CD4-positive, alpha-beta memory T cell (primary cell): ENCODE results near the gene CD200R1L. TPM values are rescaled to one million over a fixed set of nuclear protein-coding genes. Genes with fewer than 3 reads are reported as not detected.

Experiments used
- CTCF ChIA-PET: fragments of 350-600 bp; sonication (Branson Sonifier 250); formaldehyde crosslinking; loops from one replicate; lab custom pipeline; 2021; ENCODE audit warnings: inconsistent platforms; ENCODE audit not compliant: partially characterized antibody; lab: Charles Lee
- POLR2A ChIA-PET: fragments of 350-600 bp; sonication (Branson Sonifier 250); formaldehyde crosslinking; loops from one replicate; lab custom pipeline; 2021; ENCODE audit not compliant: partially characterized antibody; lab: Charles Lee
- DNase-seq, 5 donors: peaks; one replicate each; pipeline versions ENCODE4 v3.0.0 to v3.0.0-alpha.2; 2020 to 2022; ENCODE audit warnings: mixed read lengths in 1 of 5
- H3K27ac ChIP-seq: one replicate; pipeline ENCODE4 v1.7.0; 2013; ENCODE audit warnings: low read depth, low read length
- H3K27me3 ChIP-seq: 2 replicates; pipeline ENCODE4 v1.7.0; 2013; ENCODE audit warnings: mild to moderate bottlenecking, low read length, moderate library complexity; ENCODE audit not compliant: insufficient read depth
- H3K36me3 ChIP-seq: 2 replicates; pipeline ENCODE4 v1.7.0; 2013; ENCODE audit warnings: mild to moderate bottlenecking, low read length, moderate library complexity; ENCODE audit not compliant: insufficient read depth
- H3K4me1 ChIP-seq: 2 replicates; pipeline ENCODE4 v1.7.0; 2013; ENCODE audit warnings: mild to moderate bottlenecking, low read length, moderate library complexity; ENCODE audit not compliant: insufficient read depth
- H3K4me3 ChIP-seq, 2 donors: one replicate each; pipeline ENCODE4 v1.7.0; 2013; ENCODE audit warnings: low read length in 2 of 2, mild to moderate bottlenecking in 1 of 2
- H3K9me3 ChIP-seq, 2 donors: one replicate each; pipeline ENCODE4 v1.7.0; 2013; ENCODE audit warnings: low read length in 2 of 2, control low read depth in 1 of 2; ENCODE audit not compliant: control insufficient read depth in 1 of 2
- H3K27ac Mint-ChIP-seq, 7 donors: one replicate each; pipeline ENCODE4 v1.8.0; 2020 to 2021; ENCODE audit warnings: mixed read lengths in 7 of 7, mild to moderate bottlenecking in 6 of 7, inconsistent platforms in 3 of 7, moderate library complexity in 3 of 7
- H3K27me3 Mint-ChIP-seq, 2 donors: one replicate each; pipeline ENCODE4 v1.8.0; 2020 to 2021; ENCODE audit warnings: mixed read lengths in 2 of 2
- H3K36me3 Mint-ChIP-seq, 2 donors: one replicate each; pipeline ENCODE4 v1.8.0; 2020 to 2021; ENCODE audit warnings: mixed read lengths in 2 of 2, inconsistent platforms in 1 of 2, mild to moderate bottlenecking in 1 of 2
- H3K4me1 Mint-ChIP-seq, 4 donors: one replicate each; pipeline ENCODE4 v1.8.0; 2020 to 2021; ENCODE audit warnings: mixed read lengths in 4 of 4, mild to moderate bottlenecking in 1 of 4
- H3K4me3 Mint-ChIP-seq, 8 donors: one replicate each; pipeline ENCODE4 v1.8.0; 2020 to 2021; ENCODE audit warnings: mixed read lengths in 8 of 8, mild to moderate bottlenecking in 7 of 8, moderate library complexity in 6 of 8, inconsistent platforms in 3 of 8
- H3K9me3 Mint-ChIP-seq, 8 donors: one replicate each; pipeline ENCODE4 v1.8.0; 2020 to 2021; ENCODE audit warnings: mixed read lengths in 8 of 8, mild to moderate bottlenecking in 5 of 8, inconsistent platforms in 3 of 8, moderate library complexity in 1 of 8
- intact Hi-C: fragments of 100-400 bp; cut with micrococcal nuclease; formaldehyde crosslinking; loops from one replicate; pipeline ENCODE4 v1.15.1; 2023
- polyA plus RNA-seq, 2 donors: library from polyadenylated mRNA; unstranded; fragments of 300-500 nt; fragmentation: Illumina TruSeq; gene quantifications; one replicate each; pipeline ENCODE4 v1.2.3, GENCODE V29; 2021
- total RNA-seq, 2 experiments: library from RNA; stranded (reverse); gene quantifications; one replicate each; pipeline ENCODE4 v1.2.3, GENCODE V29; 2021

The CD200R1L gene
- total and polyA plus RNA-seq, 4 experiments from 2014 or later: not detected

DNA sequence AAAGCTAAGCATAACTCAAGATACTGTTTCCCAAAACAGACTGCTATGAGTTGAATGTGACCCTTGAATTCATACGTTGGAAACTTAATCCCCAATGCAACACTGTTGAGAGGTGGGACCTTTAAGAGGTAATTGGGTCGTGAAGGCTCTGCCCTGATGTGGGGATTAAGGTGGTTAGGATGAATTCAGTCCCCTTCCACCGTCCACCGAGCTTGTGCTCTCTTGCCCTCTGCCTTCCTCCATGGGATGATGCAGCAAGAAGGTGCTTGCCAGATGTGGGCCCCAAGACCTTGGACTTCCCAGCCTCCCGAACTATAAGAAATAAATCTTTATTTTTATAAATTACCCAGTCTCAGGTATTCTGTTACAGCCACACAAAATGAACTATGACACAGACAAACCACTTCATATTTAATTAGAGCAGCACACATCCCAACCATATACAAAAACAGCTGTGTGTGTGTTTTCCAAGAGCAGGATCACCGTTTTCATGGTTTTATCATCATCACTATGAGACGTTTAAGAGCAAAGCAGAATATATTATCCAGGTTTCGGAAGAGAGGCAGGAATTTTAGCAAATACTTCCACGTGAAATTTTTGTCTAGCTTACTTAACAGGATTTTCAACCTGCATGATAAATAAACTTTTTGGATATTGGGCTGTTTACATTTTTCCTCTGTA lies 61.2 kb downstream of the CD200R1L start:
- H3K9me3 ChIP-seq: no peaks in the 10 kb centered on the region
- ChIA-PET CTCF (interaction anchor here (1.0 to 1.7 kb wide), 7 partner anchors 9 to 194 kb away, joined by 3 to 8 read pairs (median 4); no protein-coding TSS in a partner anchor), POLR2A (interaction anchor here (2.1 to 2.4 kb wide), 2 partner anchors 9 to 11 kb away, joined by 9 read pairs; no protein-coding TSS in a partner anchor)
- H3K27ac Mint-ChIP-seq: no peak overlapping the region
- peaks cover 0 to 10% (median 2%) of the 10 kb centered on the region in 4 donors for H3K4me1 Mint-ChIP-seq
- no peak overlapping the region for H3K27ac ChIP-seq
- intact Hi-C loops: no loop called here
- no peaks in the 10 kb centered on the region for H3K4me1 ChIP-seq
- no peaks in the 10 kb centered on the region for H3K36me3 ChIP-seq
- peaks cover 1 to 6% of the 10 kb centered on the region in 2 donors for H3K36me3 Mint-ChIP-seq
- H3K4me3 Mint-ChIP-seq: no peak overlapping the region
- no peaks in the 10 kb centered on the region for H3K27me3 ChIP-seq
- no peak for DNase-seq
- no peak overlapping the region for H3K4me3 ChIP-seq
- peaks cover 0 to 15% (median 9%) of the 10 kb centered on the region in 8 donors for H3K9me3 Mint-ChIP-seq
- no peaks in the 10 kb centered on the region for H3K27me3 Mint-ChIP-seq

DNA sequence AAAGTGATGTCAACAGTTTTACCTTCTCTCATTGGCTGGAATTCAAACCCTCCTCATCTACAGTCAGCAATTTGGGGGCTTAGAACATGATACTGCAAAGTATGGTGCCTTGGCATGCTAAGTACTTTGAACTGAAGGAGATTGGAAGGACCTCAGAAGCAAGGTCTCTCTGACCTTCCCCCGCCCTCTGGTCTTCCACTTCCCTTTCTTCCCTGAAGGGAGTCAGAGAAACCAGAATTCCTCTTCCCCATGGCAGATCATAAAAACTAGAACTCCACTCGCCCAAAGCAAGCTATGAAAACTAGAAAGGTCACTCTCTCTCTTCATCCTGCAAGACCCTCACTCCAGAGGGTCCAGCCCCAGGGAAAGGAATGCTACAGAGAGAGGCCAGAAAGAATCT lies 64.2 kb downstream of the CD200R1L start:
- H3K4me1 Mint-ChIP-seq: peaks cover 0 to 14% (median 7%) of the 10 kb centered on the region in 4 donors
- CTCF ChIA-PET: no interaction called here

DNA sequence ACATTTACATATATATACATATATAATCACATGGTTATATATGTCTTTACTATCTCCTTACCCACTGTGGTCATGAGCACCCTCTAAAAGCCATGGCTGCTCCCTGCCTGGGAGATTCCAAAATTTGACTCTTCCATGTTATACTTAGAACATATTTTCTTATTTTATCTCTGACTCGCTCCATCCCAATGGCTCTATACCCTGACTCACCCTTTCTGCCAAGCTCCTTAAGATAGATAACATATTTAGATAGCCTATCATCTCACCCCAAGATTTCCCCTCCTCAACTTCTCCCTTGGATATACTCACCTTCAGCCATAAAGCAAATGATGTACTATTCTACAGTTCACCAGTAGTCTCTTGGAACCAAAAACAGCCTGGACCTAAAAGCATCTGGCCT lies 65.1 kb downstream of the CD200R1L start:
- no peak overlapping the region for H3K4me3 ChIP-seq
- no peaks in the 10 kb centered on the region for H3K36me3 ChIP-seq
- DNase-seq: no peak
- no peaks in the 10 kb centered on the region for H3K9me3 ChIP-seq
- CTCF ChIA-PET: interaction anchor here (1.3 to 1.7 kb wide), 2 partner anchors 25 to 139 kb away, joined by 4 read pairs; no protein-coding TSS in a partner anchor
- peaks cover under 1% of the 10 kb centered on the region for H3K4me1 ChIP-seq
- POLR2A ChIA-PET: no interaction called here
- Mint-ChIP-seq H3K4me1 (peaks cover 3 to 17% (median 11%) of the 10 kb centered on the region in 4 donors), H3K36me3 (no peaks in the 10 kb centered on the region), H3K9me3 (peaks cover 0 to 3% (median 0%) of the 10 kb centered on the region in 8 donors), H3K4me3 (no peak overlapping the region), H3K27ac (no peak overlapping the region), H3K27me3 (no peaks in the 10 kb centered on the region)
- intact Hi-C loops: no loop called here
- H3K27ac ChIP-seq: no peak overlapping the region
- no peaks in the 10 kb centered on the region for H3K27me3 ChIP-seq

More for the DNA sequence above, 64.2 kb downstream of the CD200R1L start:
- no peak overlapping the region for H3K4me3 ChIP-seq
- Mint-ChIP-seq H3K4me3 (no peak overlapping the region), H3K27me3 (no peaks in the 10 kb centered on the region), H3K36me3 (peaks cover 0 to under 1% of the 10 kb centered on the region in 2 donors), H3K27ac (no peak overlapping the region), H3K9me3 (peaks cover 0 to 7% (median 4%) of the 10 kb centered on the region in 8 donors)
- no peaks in the 10 kb centered on the region for H3K9me3 ChIP-seq
- no peaks in the 10 kb centered on the region for H3K4me1 ChIP-seq
- no peaks in the 10 kb centered on the region for H3K36me3 ChIP-seq
- H3K27ac ChIP-seq: no peak overlapping the region
- H3K27me3 ChIP-seq: no peaks in the 10 kb centered on the region
- no peak for DNase-seq
- intact Hi-C loops: no loop called here
- POLR2A ChIA-PET: no interaction called here

DNA sequence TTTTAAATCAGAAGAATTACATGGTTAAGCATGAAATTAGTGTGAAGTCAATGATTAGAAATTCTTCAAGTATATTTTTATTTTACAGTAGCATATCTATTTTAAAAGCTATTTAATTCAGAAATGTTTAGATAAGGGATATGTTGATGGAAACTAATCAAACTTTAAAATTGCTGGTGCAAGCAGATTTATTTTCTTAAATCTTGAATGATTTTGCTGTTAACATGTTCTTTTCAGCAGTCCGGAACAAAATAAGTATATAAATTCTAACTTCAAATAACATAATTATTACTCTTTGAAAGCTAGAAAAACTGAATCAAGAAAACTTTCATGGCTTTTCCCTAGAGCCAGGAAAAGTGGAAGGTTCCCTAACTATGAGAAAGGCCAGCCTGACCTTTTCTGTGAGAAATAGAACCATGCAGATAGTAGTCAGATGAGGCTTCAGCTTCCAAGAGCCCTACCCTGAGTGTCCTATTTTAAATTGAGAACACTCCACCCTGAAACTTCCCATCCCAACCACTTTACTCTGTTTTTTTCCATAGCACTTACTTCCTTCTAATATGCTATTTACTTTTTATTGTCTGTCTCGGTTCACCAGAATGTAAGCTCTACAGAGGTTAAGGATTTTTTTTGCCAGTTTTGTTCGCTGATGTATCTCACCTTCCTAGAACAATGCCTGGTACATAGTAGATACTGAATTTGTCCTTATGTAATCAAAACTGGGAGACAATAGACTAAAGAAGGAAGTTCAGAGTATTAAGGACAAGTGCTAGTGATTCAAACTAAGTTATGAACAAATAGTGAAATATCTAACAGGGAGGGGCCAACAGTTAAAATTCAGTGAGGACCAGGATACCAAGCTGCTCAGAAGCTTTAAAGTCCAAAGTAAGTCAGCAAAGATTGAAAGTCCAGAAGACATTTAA lies 66.8 kb downstream of the CD200R1L start:
- H3K27ac Mint-ChIP-seq: no peak overlapping the region
- Histone ChIP-seq H3K9me3 (no peaks in the 10 kb centered on the region), H3K27me3 (no peaks in the 10 kb centered on the region), H3K4me1 (peaks cover 18% of the 10 kb centered on the region), H3K27ac (no peak overlapping the region), H3K36me3 (no peaks in the 10 kb centered on the region), H3K4me3 (no peak overlapping the region)
- no peak overlapping the region for H3K4me3 Mint-ChIP-seq
- POLR2A ChIA-PET: no interaction called here
- no peaks in the 10 kb centered on the region for H3K27me3 Mint-ChIP-seq
- no peaks in the 10 kb centered on the region for H3K36me3 Mint-ChIP-seq
- H3K9me3 Mint-ChIP-seq: no peaks in the 10 kb centered on the region
- CTCF ChIA-PET: interaction anchor here (1.3 kb wide), 1 partner anchor 45 kb away, joined by 4 read pairs; no protein-coding TSS in a partner anchor
- intact Hi-C loops: no loop called here
- no peak for DNase-seq
- peaks cover 13 to 32% (median 21%) of the 10 kb centered on the region in 4 donors for H3K4me1 Mint-ChIP-seq

DNA sequence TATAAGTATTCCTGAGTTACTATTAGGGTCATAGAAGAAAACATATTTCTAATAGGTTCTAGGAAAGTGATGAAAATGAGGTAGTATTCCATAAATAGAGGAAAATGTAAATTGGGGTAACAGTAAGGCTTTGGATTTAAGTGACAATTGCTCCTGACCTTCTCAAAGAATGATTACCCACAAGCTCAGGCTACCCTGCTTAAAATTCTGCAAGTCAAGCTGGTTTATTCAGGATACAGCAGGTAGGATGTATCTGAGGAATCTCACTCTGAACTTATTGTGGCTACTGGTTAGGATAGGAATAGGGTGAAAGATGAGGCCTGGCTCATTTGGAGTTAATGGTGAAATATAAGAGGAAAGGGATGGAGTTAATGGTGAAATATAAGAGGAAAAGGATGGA lies 67.7 kb downstream of the CD200R1L start:
- Histone ChIP-seq H3K27ac (no peak overlapping the region), H3K4me1 (peaks cover 26% of the 10 kb centered on the region), H3K27me3 (no peaks in the 10 kb centered on the region), H3K4me3 (no peak overlapping the region), H3K36me3 (no peaks in the 10 kb centered on the region), H3K9me3 (no peaks in the 10 kb centered on the region)
- no peaks in the 10 kb centered on the region for H3K27me3 Mint-ChIP-seq
- no peak overlapping the region for H3K27ac Mint-ChIP-seq
- no peak for DNase-seq
- CTCF ChIA-PET: interaction anchor here (1.3 kb wide), 1 partner anchor 44 kb away, joined by 4 read pairs; no protein-coding TSS in a partner anchor
- POLR2A ChIA-PET: no interaction called here
- no peaks in the 10 kb centered on the region for H3K9me3 Mint-ChIP-seq
- no peaks in the 10 kb centered on the region for H3K36me3 Mint-ChIP-seq
- H3K4me1 Mint-ChIP-seq: peaks cover 21 to 40% (median 29%) of the 10 kb centered on the region in 4 donors
- H3K4me3 Mint-ChIP-seq: no peak overlapping the region
- intact Hi-C loops: no loop called here

DNA sequence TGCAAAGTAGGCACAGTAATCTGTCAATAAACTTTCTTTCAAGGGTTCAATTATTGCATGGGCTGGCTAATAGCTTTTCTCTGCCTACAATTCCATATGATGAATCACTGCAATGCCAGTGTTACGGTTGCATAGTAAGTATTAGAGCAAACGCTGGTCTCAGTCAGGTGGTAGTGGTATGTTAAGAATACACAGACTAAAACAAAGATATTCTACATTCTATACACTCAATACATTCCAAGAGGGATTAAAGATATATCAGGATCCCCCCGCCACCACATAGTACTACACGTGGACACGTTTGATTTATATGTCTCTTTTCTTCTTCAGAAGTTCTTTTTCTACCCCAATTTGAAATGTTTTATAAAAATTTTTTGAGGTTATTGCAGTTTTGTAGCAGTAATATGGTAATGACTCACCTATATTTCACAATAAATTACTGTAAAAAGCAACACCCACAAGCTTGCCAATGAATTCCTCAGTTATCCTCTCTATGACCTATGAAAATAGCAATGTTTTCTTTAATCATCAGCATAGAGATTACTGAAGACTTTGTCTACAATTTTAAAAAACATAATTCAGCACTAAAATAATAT lies 68.2 kb downstream of the CD200R1L start:
- H3K36me3 ChIP-seq: no peaks in the 10 kb centered on the region
- CTCF ChIA-PET: interaction anchor here (1.3 kb wide), 1 partner anchor 44 kb away, joined by 4 read pairs; no protein-coding TSS in a partner anchor
- H3K27ac ChIP-seq: no peak overlapping the region
- H3K9me3 ChIP-seq: no peaks in the 10 kb centered on the region
- no peak for DNase-seq
- peaks cover 24 to 44% (median 33%) of the 10 kb centered on the region in 4 donors for H3K4me1 Mint-ChIP-seq
- no peaks in the 10 kb centered on the region for H3K27me3 ChIP-seq
- H3K4me1 ChIP-seq: peaks cover 32% of the 10 kb centered on the region
- H3K4me3 Mint-ChIP-seq: no peak overlapping the region
- no peak overlapping the region for H3K4me3 ChIP-seq
- H3K27ac Mint-ChIP-seq: no peak overlapping the region
- intact Hi-C loops: no loop called here
- no peaks in the 10 kb centered on the region for H3K36me3 Mint-ChIP-seq
- H3K27me3 Mint-ChIP-seq: no peaks in the 10 kb centered on the region
- POLR2A ChIA-PET: no interaction called here
- H3K9me3 Mint-ChIP-seq: no peaks in the 10 kb centered on the region
